Vagina (tissue), 2 donors: ENCODE measurements around the gene TESMIN.

Source experiments
- POLR2AphosphoS5 ChIP-seq, 2 donors: sonication (generic); formaldehyde crosslinking; IDR thresholded peaks; one replicate each; pipeline ENCODE4 v1.9.0; 2017; ENCODE audit warnings: antibody characterized with exemption in 2 of 2, mild to moderate bottlenecking in 2 of 2, low read depth in 1 of 2; ENCODE audit not compliant: insufficient read depth in 1 of 2
- TF ChIP-seq, protein P1 (sequence below), 3 experiments: fragments of 450-650 bp in 2 of 3; fragments of 200-600 bp in 1 of 3; sonication (generic) in 1 of 3; IDR thresholded peaks; one replicate each; pipeline ENCODE4 v1.5.1; 2017 to 2019; ENCODE audit warnings: antibody characterized with exemption in 3 of 3, mild to moderate bottlenecking in 2 of 3, moderate library complexity in 2 of 3

DNA sequence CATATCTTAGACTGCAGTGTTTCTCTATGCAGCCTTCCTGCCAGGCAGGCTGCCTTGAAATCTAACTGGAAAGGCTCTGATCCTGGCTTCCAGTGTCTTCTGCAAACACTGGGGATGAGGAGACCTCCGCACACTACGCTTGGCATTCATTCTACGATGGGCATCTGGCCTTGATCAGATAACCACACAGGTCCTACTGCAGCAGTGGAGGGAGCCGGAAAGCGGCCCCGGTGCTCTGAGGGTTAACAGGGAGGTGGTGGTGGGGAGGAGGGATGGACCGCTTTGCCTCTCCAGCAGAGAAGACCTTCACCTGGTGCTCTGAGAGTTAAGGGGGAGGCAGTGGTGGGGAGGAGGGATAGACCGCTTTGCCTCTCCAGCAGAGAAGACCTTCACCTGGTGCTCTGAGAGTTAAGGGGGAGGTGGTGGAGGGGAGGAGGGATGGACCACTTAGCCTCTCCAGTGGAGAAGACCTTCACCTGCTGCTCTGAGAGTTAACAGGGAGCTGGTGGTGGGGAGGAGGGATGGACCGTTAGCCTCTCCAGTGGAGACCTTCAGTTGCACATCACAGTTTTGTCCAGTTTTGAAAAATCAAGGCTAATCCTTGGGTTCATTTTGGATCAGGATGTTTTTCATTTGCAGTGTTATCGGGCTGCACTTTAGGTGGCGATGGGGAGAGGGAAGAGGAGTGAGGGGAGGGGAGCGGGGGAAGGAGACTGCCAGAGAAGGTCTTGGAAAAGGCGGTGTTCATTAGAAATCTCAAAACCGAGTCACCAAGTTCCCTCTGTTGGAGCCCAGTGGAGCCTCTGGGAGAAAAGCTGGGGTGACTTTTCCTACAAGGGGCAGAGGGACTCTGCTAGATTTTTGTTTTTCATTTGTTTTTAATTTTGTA lies 61.3 kb downstream of the TESMIN start:
- TF ChIP-seq, protein P1, sequence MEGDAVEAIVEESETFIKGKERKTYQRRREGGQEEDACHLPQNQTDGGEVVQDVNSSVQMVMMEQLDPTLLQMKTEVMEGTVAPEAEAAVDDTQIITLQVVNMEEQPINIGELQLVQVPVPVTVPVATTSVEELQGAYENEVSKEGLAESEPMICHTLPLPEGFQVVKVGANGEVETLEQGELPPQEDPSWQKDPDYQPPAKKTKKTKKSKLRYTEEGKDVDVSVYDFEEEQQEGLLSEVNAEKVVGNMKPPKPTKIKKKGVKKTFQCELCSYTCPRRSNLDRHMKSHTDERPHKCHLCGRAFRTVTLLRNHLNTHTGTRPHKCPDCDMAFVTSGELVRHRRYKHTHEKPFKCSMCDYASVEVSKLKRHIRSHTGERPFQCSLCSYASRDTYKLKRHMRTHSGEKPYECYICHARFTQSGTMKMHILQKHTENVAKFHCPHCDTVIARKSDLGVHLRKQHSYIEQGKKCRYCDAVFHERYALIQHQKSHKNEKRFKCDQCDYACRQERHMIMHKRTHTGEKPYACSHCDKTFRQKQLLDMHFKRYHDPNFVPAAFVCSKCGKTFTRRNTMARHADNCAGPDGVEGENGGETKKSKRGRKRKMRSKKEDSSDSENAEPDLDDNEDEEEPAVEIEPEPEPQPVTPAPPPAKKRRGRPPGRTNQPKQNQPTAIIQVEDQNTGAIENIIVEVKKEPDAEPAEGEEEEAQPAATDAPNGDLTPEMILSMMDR (IDR thresholded peaks at IDR 0.05), result no peak
- no peak for TF ChIP-seq POLR2AphosphoS5 (IDR thresholded peaks at IDR 0.05; ENCODE audit: insufficient read depth in 1 of 2, low read depth in 1 of 2)
